ENCODE results near the gene HIBCH.
A peak's percentile ranks its signal among the peaks of the same experiment; 100 is the strongest.

The HIBCH gene

GRCh38 chr2:190190507-190191162, 129.0 kb downstream of the HIBCH start:
- no peak for DNase-seq (ENCODE audit: low read depth in 4 of 4, low spot score in 1 of 4)

- DNase-seq (ENCODE audit: low read depth in 4 of 4, low spot score in 1 of 4) = no peak
Measured at GRCh38 chr2:190188289-190188688, 131.3 kb downstream of the HIBCH start.

- no peak for DNase-seq (ENCODE audit: low read depth in 4 of 4, low spot score in 1 of 4)
Measured at GRCh38 chr2:190186238-190186637, 133.4 kb downstream of the HIBCH start.

- no peak for DNase-seq (ENCODE audit: low read depth in 4 of 4, low spot score in 1 of 4)
Measured at GRCh38 chr2:190185380-190185779, 134.2 kb downstream of the HIBCH start.

GRCh38 chr2:190184460-190184859, 135.2 kb downstream of the HIBCH start:
- DNase-seq (ENCODE audit: low read depth in 4 of 4, low spot score in 1 of 4) = no peak

GRCh38 chr2:190183539-190183938, 136.1 kb downstream of the HIBCH start:
- DNase-seq (ENCODE audit: low read depth in 4 of 4, low spot score in 1 of 4) = no peak

GRCh38 chr2:190182071-190182524, 137.5 kb downstream of the HIBCH start:
- no peak for DNase-seq (ENCODE audit: low read depth in 4 of 4, low spot score in 1 of 4)

- DNase-seq (ENCODE audit: low read depth in 4 of 4, low spot score in 1 of 4) = no peak
Measured at GRCh38 chr2:190181123-190181669, 138.4 kb downstream of the HIBCH start.

- peak in 1 of 4 experiments; percentile 8 for DNase-seq (ENCODE audit: low read depth in 4 of 4, low spot score in 1 of 4)
Measured at GRCh38 chr2:190180313-190181122, 139.1 kb downstream of the HIBCH start.

- DNase-seq (ENCODE audit: low read depth in 4 of 4, low spot score in 1 of 4) = no peak
Measured at GRCh38 chr2:190179754-190180312, 139.8 kb downstream of the HIBCH start.

- DNase-seq (ENCODE audit: low read depth in 4 of 4, low spot score in 1 of 4) = no peak
Measured at GRCh38 chr2:190178066-190178722, 141.4 kb downstream of the HIBCH start.

GRCh38 chr2:190177249-190178040, 142.2 kb downstream of the HIBCH start:
- no peak for DNase-seq (ENCODE audit: low read depth in 4 of 4, low spot score in 1 of 4)

GRCh38 chr2:190173392-190173791, 146.2 kb downstream of the HIBCH start:
- no peak for DNase-seq (ENCODE audit: low read depth in 4 of 4, low spot score in 1 of 4)

GRCh38 chr2:190170673-190171072, 149.0 kb downstream of the HIBCH start:
- DNase-seq (ENCODE audit: low read depth in 4 of 4, low spot score in 1 of 4) = no peak

- DNase-seq (ENCODE audit: low read depth in 4 of 4, low spot score in 1 of 4) = no peak
Measured at GRCh38 chr2:190169221-190170072, 150.2 kb downstream of the HIBCH start.

- no peak for DNase-seq (ENCODE audit: low read depth in 4 of 4, low spot score in 1 of 4)
Measured at GRCh38 chr2:190167702-190168101, 151.9 kb downstream of the HIBCH start.

- DNase-seq (ENCODE audit: low read depth in 4 of 4, low spot score in 1 of 4) = no peak
Measured at GRCh38 chr2:190165491-190165890, 154.1 kb downstream of the HIBCH start.

GRCh38 chr2:190162851-190163250, 156.8 kb downstream of the HIBCH start:
- no peak for DNase-seq (ENCODE audit: low read depth in 4 of 4, low spot score in 1 of 4)

GRCh38 chr2:190159453-190159852, 160.2 kb downstream of the HIBCH start:
- DNase-seq (ENCODE audit: low read depth in 4 of 4, low spot score in 1 of 4) = no peak

All from stimulated activated CD4-positive, alpha-beta T cell treated with anti-CD3 and anti-CD28 coated beads, Interleukin-1b, Interleukin-23, amount 100 ng/mL, for 24 hours (primary cell).